ENCODE measurements around the gene TOPBP1.
"Not testable (repeated sequence)": the region's sequence is repeated elsewhere in the genome, so short reads cannot be mapped to it uniquely, and the experiment has no call there.

GRCh38 chr3:133677993-133678392 is 16.3 kb upstream of the TOPBP1 start:
- TF ChIP-seq, protein P1, sequence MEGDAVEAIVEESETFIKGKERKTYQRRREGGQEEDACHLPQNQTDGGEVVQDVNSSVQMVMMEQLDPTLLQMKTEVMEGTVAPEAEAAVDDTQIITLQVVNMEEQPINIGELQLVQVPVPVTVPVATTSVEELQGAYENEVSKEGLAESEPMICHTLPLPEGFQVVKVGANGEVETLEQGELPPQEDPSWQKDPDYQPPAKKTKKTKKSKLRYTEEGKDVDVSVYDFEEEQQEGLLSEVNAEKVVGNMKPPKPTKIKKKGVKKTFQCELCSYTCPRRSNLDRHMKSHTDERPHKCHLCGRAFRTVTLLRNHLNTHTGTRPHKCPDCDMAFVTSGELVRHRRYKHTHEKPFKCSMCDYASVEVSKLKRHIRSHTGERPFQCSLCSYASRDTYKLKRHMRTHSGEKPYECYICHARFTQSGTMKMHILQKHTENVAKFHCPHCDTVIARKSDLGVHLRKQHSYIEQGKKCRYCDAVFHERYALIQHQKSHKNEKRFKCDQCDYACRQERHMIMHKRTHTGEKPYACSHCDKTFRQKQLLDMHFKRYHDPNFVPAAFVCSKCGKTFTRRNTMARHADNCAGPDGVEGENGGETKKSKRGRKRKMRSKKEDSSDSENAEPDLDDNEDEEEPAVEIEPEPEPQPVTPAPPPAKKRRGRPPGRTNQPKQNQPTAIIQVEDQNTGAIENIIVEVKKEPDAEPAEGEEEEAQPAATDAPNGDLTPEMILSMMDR (IDR thresholded peaks at IDR 0.05) = not testable (repeated sequence)
- TF ChIP-seq POLR2A (IDR thresholded peaks at IDR 0.05) = not testable (repeated sequence)

Data from lower leg skin (tissue), 3 donors.